IPS DF 4.7 (cell line): Measurements from ENCODE around the gene RPL15.

ENCODE experiments used
- DNase-seq: peaks from one replicate; pipeline ENCODE4 v3.0.0-alpha.2; 2013; ENCODE audit warnings: low spot score; ENCODE audit errors: extremely low read depth

RPL15 gene

DNA sequence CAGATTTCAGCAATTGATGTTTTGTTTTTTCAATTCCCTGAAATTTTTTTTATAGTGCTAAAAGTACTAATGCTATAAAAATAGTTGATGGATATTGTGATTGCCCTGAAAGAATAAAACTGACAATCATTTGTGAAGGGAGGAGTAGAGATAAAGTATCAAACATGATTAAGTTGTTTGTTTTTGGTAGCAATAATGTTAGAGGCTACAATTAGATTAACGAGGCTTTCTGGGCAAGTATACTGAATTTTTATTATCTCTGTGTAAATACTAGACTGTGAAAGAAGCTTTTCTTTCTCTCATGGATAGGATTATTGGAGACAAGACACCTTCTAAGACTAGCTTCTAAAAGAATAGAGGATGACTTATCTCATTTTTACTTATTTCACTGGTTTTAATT, 43.7 kb downstream of the RPL15 start:
- DNase-seq: no peak

DNA sequence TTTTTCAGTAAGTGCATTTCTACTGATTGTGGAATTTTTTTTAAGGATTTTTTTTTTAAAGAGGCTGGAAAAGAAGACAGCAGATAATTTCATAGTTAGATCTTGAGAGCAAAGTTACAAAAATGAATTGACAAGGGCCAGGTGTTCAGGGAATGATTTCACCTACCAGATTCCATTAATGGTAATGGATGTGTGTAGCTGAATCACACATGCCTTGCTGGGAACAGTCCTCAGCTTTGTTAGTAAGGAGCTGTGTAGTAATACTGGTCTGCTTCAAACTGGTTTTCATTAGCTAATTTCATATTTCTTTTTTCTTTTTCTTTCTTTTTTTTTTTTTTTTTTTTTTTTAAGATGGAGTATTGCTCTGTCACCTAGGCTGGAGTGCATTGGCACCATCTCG, 44.1 kb downstream of the RPL15 start:
- DNase-seq: no peak

GRCh38 chr3:23961913-23962312, 45.0 kb downstream of the RPL15 start:
- no peak for DNase-seq

DNA sequence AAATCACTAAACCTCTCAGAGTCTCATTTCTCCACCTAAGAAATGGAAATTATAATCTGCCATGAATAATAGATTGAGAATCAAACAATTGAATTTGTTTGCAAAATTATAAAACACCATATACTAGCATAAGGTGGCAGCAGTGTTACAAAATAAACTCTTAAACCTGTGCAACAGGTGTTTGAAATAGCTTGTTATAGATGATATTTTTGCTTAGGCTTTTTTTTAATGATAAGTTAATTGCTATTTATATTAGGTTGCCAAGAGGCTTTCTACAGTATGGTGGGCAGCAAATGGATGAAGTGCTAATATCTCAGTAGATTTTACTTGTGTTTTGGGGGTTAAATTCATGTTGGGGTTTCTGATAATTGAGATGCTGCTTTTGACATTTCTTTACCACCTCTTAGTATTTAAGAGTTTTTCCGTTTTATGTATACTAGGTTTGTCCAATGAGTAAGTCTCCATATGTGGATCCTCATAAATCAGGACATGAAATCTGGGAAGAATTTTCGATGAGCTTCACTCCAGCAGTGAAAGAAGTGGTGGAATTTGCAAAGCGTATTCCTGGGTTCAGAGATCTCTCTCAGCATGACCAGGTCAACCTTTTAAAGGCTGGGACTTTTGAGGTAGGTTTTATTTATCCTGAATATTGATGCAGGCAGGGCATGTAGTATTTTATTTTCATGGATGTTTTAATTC, 47.8 kb downstream of the RPL15 start:
- DNase-seq: no peak

GRCh38 chr3:23966328-23966727, 49.4 kb downstream of the RPL15 start:
- no peak for DNase-seq

- DNase-seq: no peak
Observed at GRCh38 chr3:23968463-23969184, 51.7 kb downstream of the RPL15 start.

- no peak for DNase-seq
Observed at GRCh38 chr3:23969393-23969792, 52.5 kb downstream of the RPL15 start.
